Kidney (tissue), 14 donors: ENCODE measurements around the gene CFP. TPM values are rescaled to one million over a fixed set of nuclear protein-coding genes. Genes with fewer than 3 reads are reported as not detected.

Experiments
- DNase-seq, 5 donors: peaks; one replicate each; pipeline ENCODE4 v3.0.0-alpha.2; 2013 to 2020
- FAIRE-seq: peaks from 2 replicates; lab custom pipeline; 2012; peaks lifted over from hg19 to GRCh38; lab: Jason Lieb, UNC
- H3K27ac ChIP-seq, 2 donors: one replicate each; pipeline ENCODE4 v1.7.0; 2013; ENCODE audit warnings: low read depth in 2 of 2, low read length in 2 of 2, inconsistent platforms in 1 of 2
- H3K27me3 ChIP-seq: one replicate; pipeline ENCODE4 v1.7.1; 2013; ENCODE audit warnings: low read length, inconsistent platforms; ENCODE audit not compliant: control insufficient read depth, insufficient read depth
- H3K36me3 ChIP-seq, 3 donors: one replicate each; pipeline versions ENCODE4 v1.7.0 to v1.7.1; 2013; ENCODE audit warnings: low read length in 3 of 3, control low read depth in 1 of 3, inconsistent platforms in 1 of 3; ENCODE audit not compliant: insufficient read depth in 3 of 3, control insufficient read depth in 2 of 3
- H3K4me1 ChIP-seq, 3 donors: one replicate each; pipeline versions ENCODE4 v1.7.0 to v1.7.1; 2013; ENCODE audit warnings: low read length in 3 of 3, inconsistent platforms in 1 of 3, low read depth in 1 of 3; ENCODE audit not compliant: control insufficient read depth in 2 of 3, insufficient read depth in 2 of 3
- H3K4me3 ChIP-seq, 3 donors: one replicate each; pipeline versions ENCODE4 v1.7.0 to v1.8.1; 2013; ENCODE audit warnings: low read length in 3 of 3, control low read depth in 1 of 3, inconsistent platforms in 1 of 3
- H3K9ac ChIP-seq, 3 donors: one replicate each; pipeline versions ENCODE4 v1.7.0 to v1.7.1; 2013; ENCODE audit warnings: low read length in 3 of 3, control low read depth in 1 of 3, inconsistent platforms in 1 of 3
- H3K9me3 ChIP-seq, 3 donors: one replicate each; pipeline versions ENCODE4 v1.7.0 to v1.7.1; 2013; ENCODE audit warnings: low read length in 3 of 3, control low read depth in 1 of 3, inconsistent platforms in 1 of 3; ENCODE audit not compliant: control insufficient read depth in 2 of 3, insufficient read depth in 1 of 3
- CTCF ChIP-seq: IDR thresholded peaks from 3 replicates; pipeline ENCODE4 v1.5.1; 2012; ENCODE audit warnings: mild to moderate bottlenecking, moderate library complexity, borderline replicate concordance; ENCODE audit not compliant: insufficient read depth; ENCODE audit errors: extremely low read depth
- intact Hi-C: fragments of 100-400 bp; cut with DNase I; formaldehyde crosslinking; loops from one replicate; pipeline ENCODE4 v1.11.1; 2022
- polyA plus RNA-seq: library from polyadenylated mRNA; stranded (reverse); fragments of 350-450 nt; fragmentation: Illumina TruSeq; extraction: RNeasy Lipid Tissue Mini Kit (QIAGEN cat#74804); gene quantifications from one replicate; pipeline ENCODE4 v1.2.3, GENCODE V29; 2014; ENCODE audit warnings: low read depth, low replicate concordance; ENCODE audit not compliant: insufficient read depth
- total RNA-seq: library from RNA; stranded (reverse); fragmentation: NEBNext Ultra II Directional; extraction: Animal tissue kit (Norgen Biotek cat#: 25700); gene quantifications from one replicate; pipeline ENCODE4 v1.2.1, GENCODE V29; 2021
- donor health status: control.
- donor health status: control.
- donor health status: control.
- donor health status: control.
- donor health status: control.
- donor health status: DM: yes; HTN: yes; CAD: no.
- donor health status: Normal renal cell carcinoma (clear cell type).

The CFP gene
- total and polyA plus RNA-seq, 2 donors from 2014 or later = 2.1 to 8.3 TPM

GRCh38 chrX:47587906-47588735, 41.6 kb downstream of the CFP start:
- TF ChIP-seq CTCF = no peak
- no peak for FAIRE-seq
- H3K9me3 ChIP-seq = no peaks in the 10 kb centered on the region
- intact Hi-C loops = no loop called here
- DNase-seq = no peak
- H3K27ac ChIP-seq = no peak overlapping the region
- no peaks in the 10 kb centered on the region for H3K27me3 ChIP-seq
- H3K4me3 ChIP-seq = no peak overlapping the region
- H3K36me3 ChIP-seq = no peaks in the 10 kb centered on the region
- no peak overlapping the region for H3K9ac ChIP-seq
- no peaks in the 10 kb centered on the region for H3K4me1 ChIP-seq

GRCh38 chrX:47587091-47587891, 42.4 kb downstream of the CFP start:
- no peak overlapping the region for H3K27ac ChIP-seq
- FAIRE-seq = no peak
- TF ChIP-seq CTCF = no peak
- no peaks in the 10 kb centered on the region for H3K36me3 ChIP-seq
- H3K27me3 ChIP-seq = no peaks in the 10 kb centered on the region
- H3K4me3 ChIP-seq = no peak overlapping the region
- H3K4me1 ChIP-seq = no peaks in the 10 kb centered on the region
- H3K9me3 ChIP-seq = no peaks in the 10 kb centered on the region
- no peak overlapping the region for H3K9ac ChIP-seq
- no peak for DNase-seq
- intact Hi-C loops = no loop called here

GRCh38 chrX:47586043-47586787, 43.5 kb downstream of the CFP start:
- Histone ChIP-seq H3K9me3 (no peaks in the 10 kb centered on the region), H3K9ac (no peak overlapping the region), H3K27me3 (no peaks in the 10 kb centered on the region), H3K36me3 (no peaks in the 10 kb centered on the region), H3K4me1 (peaks cover 0 to 4% (median 0%) of the 10 kb centered on the region in 3 donors), H3K4me3 (no peak overlapping the region), H3K27ac (no peak overlapping the region)
- DNase-seq = no peak
- FAIRE-seq = no peak
- intact Hi-C loops = no loop called here
- no peak for TF ChIP-seq CTCF
